ENCODE measurements around the gene LZIC. TPM values are rescaled to one million over a fixed set of nuclear protein-coding genes. Genes with fewer than 3 reads are reported as not detected.
A peak's percentile ranks its signal among the peaks of the same experiment; 100 is the strongest.

The LZIC gene
- total RNA-seq, 1 experiment from 2014 or later = 28.8 TPM

- 0 out of 2 replicates have a peak overlapping the region, but pooled peaks have one; percentile 0 for H2AFZ ChIP-seq (ENCODE audit: low read length)
- H3K4me2 ChIP-seq (ENCODE audit: low read depth, low read length, poor library complexity, severe bottlenecking) = peak overlapping the region; percentile 56
- H3K9me3 ChIP-seq (ENCODE audit: low read length) = no peaks in the 10 kb centered on the region
- no peaks in the 10 kb centered on the region for H3K27me3 ChIP-seq (ENCODE audit: low read length)
- no peaks in the 10 kb centered on the region for H4K20me1 ChIP-seq (ENCODE audit: insufficient read depth, low read depth, low read length)
- DNase-seq = peak; percentile 88
- peak overlapping the region; percentile 81 for H3K27ac ChIP-seq (ENCODE audit: low read length)
- H3K79me2 ChIP-seq (ENCODE audit: low read length) = peaks cover 11% of the 10 kb centered on the region; the same call in 1 of the 2 replicates
- no peaks in the 10 kb centered on the region for H3K36me3 ChIP-seq (ENCODE audit: insufficient read depth, low read length)
- peak overlapping the region; percentile 57 for H3K4me3 ChIP-seq (ENCODE audit: low read length)
- peak overlapping the region; percentile 39 for H3K9ac ChIP-seq (ENCODE audit: low read length)
- H3K9me2 ChIP-seq (replicated peaks; ENCODE audit: insufficient read depth, low read length) = no peaks in the 10 kb centered on the region
- H3K4me1 ChIP-seq (ENCODE audit: low read length) = peaks cover 42% of the 10 kb centered on the region
These were observed 14.5 kb upstream of the LZIC start for GRCh38 chr1:9957726-9958125.

- H3K4me3 ChIP-seq (ENCODE audit: low read length) = no peak overlapping the region
- DNase-seq = no peak
- no peak overlapping the region for H3K4me2 ChIP-seq (ENCODE audit: low read depth, low read length, poor library complexity, severe bottlenecking)
- peaks cover 35% of the 10 kb centered on the region for H3K4me1 ChIP-seq (ENCODE audit: low read length)
- H2AFZ ChIP-seq (ENCODE audit: low read length) = no peak overlapping the region
- no peak overlapping the region for H3K27ac ChIP-seq (ENCODE audit: low read length)
- no peaks in the 10 kb centered on the region for H3K27me3 ChIP-seq (ENCODE audit: low read length)
- H3K9ac ChIP-seq (ENCODE audit: low read length) = no peak overlapping the region
- H3K9me2 ChIP-seq (replicated peaks; ENCODE audit: insufficient read depth, low read length) = no peaks in the 10 kb centered on the region
- H3K9me3 ChIP-seq (ENCODE audit: low read length) = no peaks in the 10 kb centered on the region
- no peaks in the 10 kb centered on the region for H4K20me1 ChIP-seq (ENCODE audit: insufficient read depth, low read depth, low read length)
- H3K36me3 ChIP-seq (ENCODE audit: insufficient read depth, low read length) = no peaks in the 10 kb centered on the region
- H3K79me2 ChIP-seq (ENCODE audit: low read length) = peaks cover 36% of the 10 kb centered on the region
These were observed 3.1 kb upstream of the LZIC start for GRCh38 chr1:9946315-9946714.

DNA sequence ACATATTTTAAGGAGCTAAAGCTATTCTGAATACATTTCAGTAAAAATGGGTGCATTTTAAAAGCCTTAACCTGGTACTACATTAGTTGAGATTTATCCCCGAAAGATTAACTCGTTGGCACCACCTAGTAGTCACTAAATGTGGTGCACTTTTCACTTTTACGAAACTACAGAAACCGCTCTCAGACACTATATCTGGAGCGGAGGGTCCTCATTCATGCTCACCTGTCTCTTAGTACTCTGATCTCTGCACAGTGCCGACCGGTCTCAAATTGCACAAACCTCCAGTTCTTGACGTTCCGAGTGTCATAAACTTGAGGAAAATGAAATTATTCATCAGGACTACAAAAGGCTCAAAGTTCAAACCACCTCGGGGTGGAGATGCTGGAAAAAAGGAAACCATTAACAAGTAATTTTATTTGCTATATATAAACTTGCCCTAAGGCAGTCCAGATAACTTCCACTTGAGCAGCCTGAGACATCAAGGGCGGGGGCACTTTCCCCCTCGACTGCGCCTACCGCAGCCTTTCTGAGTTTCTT is 722 bp downstream of the LZIC start:
- no peaks in the 10 kb centered on the region for H3K9me2 ChIP-seq (replicated peaks; ENCODE audit: insufficient read depth, low read length)
- H3K4me2 ChIP-seq (ENCODE audit: low read depth, low read length, poor library complexity, severe bottlenecking) = peak overlapping the region; percentile 88
- H4K20me1 ChIP-seq (ENCODE audit: insufficient read depth, low read depth, low read length) = no peaks in the 10 kb centered on the region
- H2AFZ ChIP-seq (ENCODE audit: low read length) = peak overlapping the region; percentile 78; the same call in 1 of the 2 replicates
- no peaks in the 10 kb centered on the region for H3K27me3 ChIP-seq (ENCODE audit: low read length)
- no peaks in the 10 kb centered on the region; the same call in 1 of the 2 replicates for H3K36me3 ChIP-seq (ENCODE audit: insufficient read depth, low read length)
- H3K9ac ChIP-seq (ENCODE audit: low read length) = peak overlapping the region; percentile 86
- peak; percentile 81 for DNase-seq
- no peaks in the 10 kb centered on the region for H3K9me3 ChIP-seq (ENCODE audit: low read length)
- H3K4me3 ChIP-seq (ENCODE audit: low read length) = peak overlapping the region; percentile 79
- peak overlapping the region; percentile 52 for H3K27ac ChIP-seq (ENCODE audit: low read length)
- H3K4me1 ChIP-seq (ENCODE audit: low read length) = peaks cover 17% of the 10 kb centered on the region
- H3K79me2 ChIP-seq (ENCODE audit: low read length) = peaks cover 37% of the 10 kb centered on the region

- Histone ChIP-seq H3K9me3 (ENCODE audit: low read length) (no peaks in the 10 kb centered on the region), H3K4me1 (ENCODE audit: low read length) (no peaks in the 10 kb centered on the region), H3K27ac (ENCODE audit: low read length) (no peak overlapping the region), H3K4me2 (ENCODE audit: low read depth, low read length, poor library complexity, severe bottlenecking) (no peak overlapping the region), H3K4me3 (ENCODE audit: low read length) (no peak overlapping the region), H3K36me3 (ENCODE audit: insufficient read depth, low read length) (peaks cover 17% of the 10 kb centered on the region; the same call in 1 of the 2 replicates), H2AFZ (ENCODE audit: low read length) (no peak overlapping the region), H3K27me3 (ENCODE audit: low read length) (no peaks in the 10 kb centered on the region), H4K20me1 (ENCODE audit: insufficient read depth, low read depth, low read length) (no peaks in the 10 kb centered on the region), H3K9me2 (replicated peaks; ENCODE audit: insufficient read depth, low read length) (no peaks in the 10 kb centered on the region), H3K79me2 (ENCODE audit: low read length) (no peaks in the 10 kb centered on the region), H3K9ac (ENCODE audit: low read length) (no peak overlapping the region)
- no peak for DNase-seq
These were observed 13.5 kb downstream of the LZIC start for GRCh38 chr1:9929431-9930385.

DNA sequence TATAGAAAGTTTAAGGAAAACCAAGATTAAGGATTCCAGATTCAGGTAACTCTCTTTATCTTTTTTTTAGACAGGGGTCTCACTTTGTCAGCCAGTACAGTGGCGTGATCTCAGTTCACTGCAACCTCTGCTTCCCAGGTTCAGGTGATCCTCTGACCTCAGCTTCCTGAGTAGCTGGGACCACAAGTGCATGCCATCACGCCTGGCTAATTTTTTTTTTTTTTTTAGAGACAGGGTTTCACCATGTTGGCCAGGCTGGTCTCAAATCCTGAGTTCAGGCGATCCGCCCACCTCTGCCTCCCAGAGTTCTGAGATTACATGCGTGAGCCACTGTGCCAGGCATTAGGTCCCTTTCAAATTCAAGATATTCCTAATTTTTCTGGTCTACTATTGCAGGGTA is 15.9 kb downstream of the LZIC start:
- H3K9ac ChIP-seq (ENCODE audit: low read length) = no peak overlapping the region
- peaks cover 17% of the 10 kb centered on the region; the same call in 1 of the 2 replicates for H3K36me3 ChIP-seq (ENCODE audit: insufficient read depth, low read length)
- H3K4me1 ChIP-seq (ENCODE audit: low read length) = no peaks in the 10 kb centered on the region
- no peak overlapping the region for H3K4me2 ChIP-seq (ENCODE audit: low read depth, low read length, poor library complexity, severe bottlenecking)
- H3K79me2 ChIP-seq (ENCODE audit: low read length) = no peaks in the 10 kb centered on the region
- no peaks in the 10 kb centered on the region for H3K9me2 ChIP-seq (replicated peaks; ENCODE audit: insufficient read depth, low read length)
- H3K9me3 ChIP-seq (ENCODE audit: low read length) = no peaks in the 10 kb centered on the region
- H3K27me3 ChIP-seq (ENCODE audit: low read length) = no peaks in the 10 kb centered on the region
- DNase-seq = no peak
- H3K4me3 ChIP-seq (ENCODE audit: low read length) = no peak overlapping the region
- H4K20me1 ChIP-seq (ENCODE audit: insufficient read depth, low read depth, low read length) = no peaks in the 10 kb centered on the region
- H3K27ac ChIP-seq (ENCODE audit: low read length) = no peak overlapping the region
- H2AFZ ChIP-seq (ENCODE audit: low read length) = no peak overlapping the region

DNA sequence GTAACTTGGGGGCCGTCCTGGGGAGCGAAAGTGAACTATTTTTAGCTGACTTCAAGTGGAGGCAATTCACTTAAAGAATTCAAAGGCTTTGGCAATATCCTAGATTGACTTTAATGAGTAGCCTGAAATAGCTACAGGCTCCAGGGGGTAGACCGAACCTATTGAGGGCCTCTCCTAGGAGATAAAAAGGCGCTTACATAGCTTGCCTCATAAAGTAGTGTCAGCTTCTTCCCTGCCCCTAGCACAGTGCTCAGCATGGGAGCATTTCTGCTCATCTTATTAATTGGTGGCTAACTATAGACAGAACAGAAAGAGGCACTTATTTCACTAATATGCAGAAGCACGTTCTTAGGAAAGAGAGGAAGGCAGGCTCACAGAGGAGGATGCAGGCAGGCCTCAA is 20.8 kb downstream of the LZIC start:
- H2AFZ ChIP-seq (ENCODE audit: low read length) = no peak overlapping the region
- H3K4me3 ChIP-seq (ENCODE audit: low read length) = no peak overlapping the region
- no peak overlapping the region for H3K9ac ChIP-seq (ENCODE audit: low read length)
- H3K79me2 ChIP-seq (ENCODE audit: low read length) = no peaks in the 10 kb centered on the region
- H3K27ac ChIP-seq (ENCODE audit: low read length) = no peak overlapping the region
- no peak overlapping the region for H3K4me2 ChIP-seq (ENCODE audit: low read depth, low read length, poor library complexity, severe bottlenecking)
- H3K27me3 ChIP-seq (ENCODE audit: low read length) = no peaks in the 10 kb centered on the region
- H3K36me3 ChIP-seq (ENCODE audit: insufficient read depth, low read length) = no peaks in the 10 kb centered on the region
- no peaks in the 10 kb centered on the region for H4K20me1 ChIP-seq (ENCODE audit: insufficient read depth, low read depth, low read length)
- DNase-seq = no peak
- no peaks in the 10 kb centered on the region for H3K9me2 ChIP-seq (replicated peaks; ENCODE audit: insufficient read depth, low read length)
- no peaks in the 10 kb centered on the region for H3K4me1 ChIP-seq (ENCODE audit: low read length)
- no peaks in the 10 kb centered on the region for H3K9me3 ChIP-seq (ENCODE audit: low read length)

GRCh38 chr1:9920606-9921005 is 22.6 kb downstream of the LZIC start:
- Histone ChIP-seq H3K4me1 (ENCODE audit: low read length) (no peaks in the 10 kb centered on the region), H2AFZ (ENCODE audit: low read length) (no peak overlapping the region), H3K9ac (ENCODE audit: low read length) (no peak overlapping the region), H3K9me2 (replicated peaks; ENCODE audit: insufficient read depth, low read length) (no peaks in the 10 kb centered on the region), H3K36me3 (ENCODE audit: insufficient read depth, low read length) (no peaks in the 10 kb centered on the region), H3K4me3 (ENCODE audit: low read length) (no peak overlapping the region), H4K20me1 (ENCODE audit: insufficient read depth, low read depth, low read length) (no peaks in the 10 kb centered on the region), H3K79me2 (ENCODE audit: low read length) (no peaks in the 10 kb centered on the region), H3K27ac (ENCODE audit: low read length) (no peak overlapping the region), H3K4me2 (ENCODE audit: low read depth, low read length, poor library complexity, severe bottlenecking) (no peak overlapping the region), H3K27me3 (ENCODE audit: low read length) (no peaks in the 10 kb centered on the region), H3K9me3 (ENCODE audit: low read length) (no peaks in the 10 kb centered on the region)
- DNase-seq = no peak

DNA sequence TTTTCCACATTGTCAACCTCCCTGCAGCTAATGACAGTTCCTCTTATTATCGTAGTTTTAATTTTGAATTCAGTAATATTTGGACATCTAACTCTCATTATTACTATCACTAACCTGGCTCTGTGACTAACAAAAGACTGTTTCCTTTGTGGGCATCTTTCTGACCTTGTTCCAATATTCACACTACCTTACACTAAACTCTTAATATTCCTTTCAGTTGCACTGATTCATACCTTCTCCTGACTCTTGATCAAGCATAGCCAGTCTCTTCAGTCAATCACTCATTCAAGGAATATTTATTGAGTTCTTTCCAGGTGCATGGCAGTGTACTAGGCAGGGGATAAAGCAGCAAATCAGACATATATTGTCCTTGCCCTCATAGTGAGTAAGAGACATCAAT is 25.3 kb downstream of the LZIC start:
- no peaks in the 10 kb centered on the region for H3K9me2 ChIP-seq (replicated peaks; ENCODE audit: insufficient read depth, low read length)
- H3K4me3 ChIP-seq (ENCODE audit: low read length) = no peak overlapping the region

More for the DNA sequence above, 25.3 kb downstream of the LZIC start:
- no peak overlapping the region for H3K9ac ChIP-seq (ENCODE audit: low read length)
- H2AFZ ChIP-seq (ENCODE audit: low read length) = no peak overlapping the region
- H3K9me3 ChIP-seq (ENCODE audit: low read length) = no peaks in the 10 kb centered on the region
- H3K27me3 ChIP-seq (ENCODE audit: low read length) = no peaks in the 10 kb centered on the region
- H4K20me1 ChIP-seq (ENCODE audit: insufficient read depth, low read depth, low read length) = no peaks in the 10 kb centered on the region
- no peak for DNase-seq
- no peaks in the 10 kb centered on the region for H3K4me1 ChIP-seq (ENCODE audit: low read length)
- H3K27ac ChIP-seq (ENCODE audit: low read length) = no peak overlapping the region
- H3K4me2 ChIP-seq (ENCODE audit: low read depth, low read length, poor library complexity, severe bottlenecking) = no peak overlapping the region
- no peaks in the 10 kb centered on the region for H3K36me3 ChIP-seq (ENCODE audit: insufficient read depth, low read length)
- H3K79me2 ChIP-seq (ENCODE audit: low read length) = no peaks in the 10 kb centered on the region

Data from Karpas-422 (cell line).